Heart right ventricle (tissue), 16 donors: ENCODE data around the gene MFSD2A. TPM values are rescaled to one million over a fixed set of nuclear protein-coding genes. Genes with fewer than 3 reads are reported as not detected.

Experiments used
- ATAC-seq, 8 donors: fragments of 200-7000 bp; cut with Tn5 transposase; one replicate each; pipeline ENCODE4 v1.9.1; 2020; ENCODE audit warnings: mild to moderate bottlenecking in 8 of 8, moderate library complexity in 8 of 8, moderate number of reproducible peaks in 1 of 8
- DNase-seq, 2 donors: peaks; one replicate each; pipeline ENCODE4 v3.0.0-alpha.2; 2020
- H3K27ac ChIP-seq, 10 donors: fragments of 200-600 bp; sonication (generic) in 2 of 10; one replicate each; pipeline versions ENCODE4 v1.5.0 to v1.8.0; 2020 to 2022; ENCODE audit warnings: mild to moderate bottlenecking in 3 of 10
- H3K27me3 ChIP-seq, 7 donors: fragments of 200-600 bp; one replicate each; pipeline ENCODE4 v1.8.0; 2021 to 2022; ENCODE audit warnings: mild to moderate bottlenecking in 2 of 7
- H3K36me3 ChIP-seq, 9 donors: fragments of 200-600 bp; sonication (generic) in 1 of 9; one replicate each; pipeline versions ENCODE4 v1.5.0 to v1.8.0; 2020 to 2022; ENCODE audit warnings: mild to moderate bottlenecking in 2 of 9
- H3K4me1 ChIP-seq, 9 donors: fragments of 200-600 bp; sonication (generic) in 1 of 9; one replicate each; pipeline versions ENCODE4 v1.5.0 to v1.8.0; 2020 to 2022; ENCODE audit warnings: mild to moderate bottlenecking in 4 of 9
- H3K4me3 ChIP-seq, 10 donors: fragments of 200-600 bp; sonication (generic) in 2 of 10; one replicate each; pipeline versions ENCODE4 v1.5.0 to v1.8.0; 2020 to 2022; ENCODE audit warnings: mild to moderate bottlenecking in 7 of 10, moderate library complexity in 2 of 10
- H3K9me3 ChIP-seq, 11 donors: fragments of 200-600 bp in 10 of 11; sonication (generic) in 2 of 11; one replicate each; pipeline versions ENCODE4 v1.5.0 to v1.8.0; 2013 to 2022; ENCODE audit warnings: mild to moderate bottlenecking in 2 of 11, control low read depth in 1 of 11, moderate library complexity in 1 of 11
- WGBS, 2 donors: extraction: QIAGEN DNeasy Blood & Tissue Kit; methylation state at CpG; one replicate each; pipeline ENCODE4 v1.1.7; 2013; ENCODE audit warnings: inconsistent platforms in 1 of 2; 5-methylcytosine and 5-hydroxymethylcytosine counted together
- intact Hi-C, 10 donors: fragments of 100-400 bp; cut with DNase I; formaldehyde crosslinking; loops; one replicate each; pipeline versions ENCODE4 v1.11.1 to v1.14.2; 2022
- polyA plus RNA-seq, 2 donors: library from polyadenylated mRNA; stranded (reverse); fragments of 200-250 nt; gene quantifications; one replicate each; pipeline ENCODE4 v1.2.3, GENCODE V29; 2013
- total RNA-seq, 10 donors: library from RNA; stranded (reverse); fragmentation: NEBNext Ultra II Directional in 3 of 10; extraction: Animal tissue kit (Norgen Biotek cat#: 25700) in 3 of 10; gene quantifications; one replicate each; pipeline versions ENCODE4 v1.2.1 to v1.2.4, GENCODE V29; 2021 to 2023
- TF ChIP-seq, protein P1 (sequence below), 9 donors: fragments of 200-600 bp; sonication (generic) in 2 of 9; IDR thresholded peaks; one replicate each; pipeline versions ENCODE4 v1.5.0 to v1.8.0; 2021 to 2022; ENCODE audit warnings: antibody characterized with exemption in 9 of 9, mild to moderate bottlenecking in 5 of 9, moderate library complexity in 1 of 9
- donor health status: Arrhythmogenic right ventricular cardiomyopathy.
- donor health status: ischemic (EF 13 %, LVEDD 7.1; RV severe dilation, severe dysfunction).
- donor health status: healthy with polysubstance abuse.
- donor health status: DM: no; HTN: yes; CAD: no.
- donor health status: DM: no; HTN: no; CAD: no.
- donor health status: ischemic (EF 25% LVEDD 6.9; RV normal size, moderate dysfunction).
- donor health status: ischemic (EF 25% LVEDD 5.7; RV mildly dilated, moderate dysfunction).
- donor health status: healthy.
- donor health status: DM: yes; HTN: yes; CAD: no.
- donor health status: Ischemic cardiomyopathy.
- donor health status: ischemic (EF 35%, LVEDD 5.7; RV mildly dilated, moderate dysfunction).
- donor health status: nonischemic (EF 11% LVEDD 7.7; RV severe dilation, severe dysfunction).
- donor health status: DM: yes; HTN: yes; CAD: no.
- donor health status: PGD.
- donor health status: ischemic (EF 29% LVEDD 5.4; RV normal size, mild dysfunction).
- donor health status: nonischemic (EF 23%, LVEDD 6.1; RV moderate dilation, normal function).

Gene MFSD2A
- total and polyA plus RNA-seq, 12 donors: 0.15 to 5.6 (median 0.45) TPM; not detected in 2

DNA sequence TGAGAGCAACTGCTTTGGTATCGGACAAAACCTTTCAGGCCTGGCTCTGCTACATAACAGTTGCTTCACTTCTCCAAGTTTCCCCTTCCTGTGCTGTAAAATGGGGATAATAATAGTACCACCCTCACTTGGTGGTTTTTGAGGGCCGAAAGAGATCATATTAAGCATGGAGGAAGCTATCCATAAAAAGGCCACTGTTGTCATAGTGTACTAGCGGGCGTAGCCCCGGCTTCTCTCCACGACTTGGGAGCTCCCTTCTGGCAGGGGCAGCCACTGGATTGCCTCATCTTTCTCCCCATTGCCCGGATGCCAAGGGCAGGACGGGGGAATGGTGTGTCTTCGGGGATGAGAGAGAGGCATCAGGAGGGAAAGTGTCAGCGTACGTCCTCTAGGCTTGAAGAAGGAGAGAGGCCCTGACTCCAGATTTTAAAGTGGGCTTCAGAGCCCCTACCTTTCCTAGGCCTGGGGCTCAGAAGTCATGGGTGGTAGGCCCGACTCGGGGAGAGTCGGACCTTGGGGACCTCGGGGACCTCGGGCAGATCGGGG lies 548 bp upstream of the MFSD2A start:
- Histone ChIP-seq H3K27me3 (peaks cover 0 to 17% (median 8%) of the 10 kb centered on the region in 7 donors), H3K9me3 (peaks cover 0 to 6% (median 0%) of the 10 kb centered on the region in 11 donors), H3K36me3 (no peaks in the 10 kb centered on the region), H3K4me3 (peak overlapping the region in 7 of 10 donors; percentile 36 to 66 (median 58)), H3K4me1 (peaks cover 10 to 50% (median 32%) of the 10 kb centered on the region in 9 donors), H3K27ac (peak overlapping the region in 6 of 10 donors; percentile 19 to 52 (median 34))
- 52 to 56% methylated on average over 17 of the region's 17 CpGs for WGBS, 2 donors
- ATAC-seq (peak in 2 of 8 donors; percentile 6 to 27), DNase-seq (peak in 1 of 2 donors; percentile 32)
- intact Hi-C loops: no loop called here
- TF ChIP-seq, protein P1, sequence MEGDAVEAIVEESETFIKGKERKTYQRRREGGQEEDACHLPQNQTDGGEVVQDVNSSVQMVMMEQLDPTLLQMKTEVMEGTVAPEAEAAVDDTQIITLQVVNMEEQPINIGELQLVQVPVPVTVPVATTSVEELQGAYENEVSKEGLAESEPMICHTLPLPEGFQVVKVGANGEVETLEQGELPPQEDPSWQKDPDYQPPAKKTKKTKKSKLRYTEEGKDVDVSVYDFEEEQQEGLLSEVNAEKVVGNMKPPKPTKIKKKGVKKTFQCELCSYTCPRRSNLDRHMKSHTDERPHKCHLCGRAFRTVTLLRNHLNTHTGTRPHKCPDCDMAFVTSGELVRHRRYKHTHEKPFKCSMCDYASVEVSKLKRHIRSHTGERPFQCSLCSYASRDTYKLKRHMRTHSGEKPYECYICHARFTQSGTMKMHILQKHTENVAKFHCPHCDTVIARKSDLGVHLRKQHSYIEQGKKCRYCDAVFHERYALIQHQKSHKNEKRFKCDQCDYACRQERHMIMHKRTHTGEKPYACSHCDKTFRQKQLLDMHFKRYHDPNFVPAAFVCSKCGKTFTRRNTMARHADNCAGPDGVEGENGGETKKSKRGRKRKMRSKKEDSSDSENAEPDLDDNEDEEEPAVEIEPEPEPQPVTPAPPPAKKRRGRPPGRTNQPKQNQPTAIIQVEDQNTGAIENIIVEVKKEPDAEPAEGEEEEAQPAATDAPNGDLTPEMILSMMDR (IDR thresholded peaks at IDR 0.05): no peak

DNA sequence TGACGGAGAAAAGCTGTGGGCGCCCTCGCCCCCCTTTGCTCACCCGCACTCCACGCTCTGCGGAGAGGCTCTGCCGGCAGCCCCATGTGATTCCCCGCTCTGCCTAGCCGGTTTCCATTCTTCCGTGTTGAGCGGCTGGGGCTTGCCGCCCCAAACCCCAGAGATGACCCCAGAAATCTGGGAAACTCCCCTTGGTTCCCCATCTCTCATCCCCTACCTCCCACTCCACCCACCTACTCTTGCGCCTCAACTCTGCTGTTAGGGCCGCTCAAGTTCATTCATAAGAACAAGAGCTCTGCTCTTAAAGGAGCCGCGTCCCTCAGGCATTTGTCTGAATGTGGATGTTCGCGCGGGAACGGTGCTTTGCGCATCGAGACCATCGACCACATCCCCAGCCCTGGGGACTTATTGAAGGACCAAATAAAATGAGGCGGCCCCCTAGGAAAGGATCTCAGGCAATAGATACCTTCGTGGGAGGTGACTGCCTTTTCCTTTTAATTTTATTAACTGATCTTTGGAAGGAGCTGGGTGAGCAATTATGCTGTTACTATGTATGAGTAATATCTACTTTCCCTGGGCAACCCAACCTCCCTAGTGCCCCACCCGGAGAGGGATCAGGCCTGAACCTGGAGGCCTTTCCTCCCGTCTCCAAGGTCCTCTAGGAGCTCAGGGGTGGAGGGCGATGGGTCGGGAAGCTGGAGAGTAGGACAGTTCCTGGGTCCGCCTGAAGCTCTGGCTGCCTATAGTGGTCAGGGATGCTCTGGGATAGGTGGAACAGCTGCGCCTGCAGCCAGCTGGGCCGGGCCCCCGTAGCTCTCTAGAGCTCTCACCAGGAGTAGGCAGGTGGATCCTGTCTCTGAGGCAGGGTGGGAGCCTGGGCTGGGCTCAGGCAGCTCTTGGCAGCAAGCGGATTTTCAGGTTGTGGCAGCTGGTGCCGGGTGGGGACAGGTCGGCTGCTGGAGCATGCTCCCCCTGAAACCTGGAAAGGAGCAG lies 898 bp downstream of the MFSD2A start:
- 14 to 16% methylated on average over 32 to 36 of the region's 36 CpGs for WGBS, 2 donors
- TF ChIP-seq, protein P1 (IDR thresholded peaks at IDR 0.05): no peak

DNA sequence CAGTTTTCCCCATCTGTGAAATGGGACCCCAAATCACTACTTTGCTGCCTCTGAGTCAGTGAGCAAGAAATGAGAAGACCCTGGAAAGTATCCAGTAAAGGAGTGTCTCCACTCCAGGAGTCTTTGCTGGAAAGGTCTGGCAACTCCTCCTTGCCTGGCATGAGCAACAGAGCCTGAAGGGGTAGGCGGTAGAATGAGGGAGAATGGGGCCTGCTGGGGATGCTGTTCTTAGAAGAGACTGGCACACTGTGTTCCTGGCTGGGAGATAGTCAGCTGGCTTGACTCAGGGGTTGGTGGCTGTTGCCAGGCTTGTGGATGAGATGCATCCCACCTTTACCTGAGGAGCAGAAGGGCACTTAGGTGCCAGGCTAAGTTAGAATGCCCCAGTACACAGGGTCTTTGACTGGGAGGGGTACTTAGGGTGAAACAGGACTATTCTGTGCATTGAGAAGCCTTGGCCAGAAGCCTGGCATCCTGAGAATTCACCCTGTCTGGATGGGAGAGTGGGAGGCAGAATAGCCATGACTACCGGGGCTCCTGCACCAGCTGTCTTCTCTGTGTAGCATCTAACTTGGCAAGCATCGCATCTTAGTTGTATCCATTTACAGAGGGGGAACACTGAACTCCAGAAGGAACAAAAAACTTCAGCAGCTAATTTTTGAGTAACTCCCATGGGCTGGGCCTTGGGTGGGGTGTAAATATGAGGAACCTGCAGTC lies 2.5 kb downstream of the MFSD2A start:
- Histone ChIP-seq H3K36me3 (no peaks in the 10 kb centered on the region), H3K9me3 (no peaks in the 10 kb centered on the region), H3K4me3 (no peak overlapping the region), H3K27me3 (peaks cover 0 to 17% (median 8%) of the 10 kb centered on the region in 7 donors), H3K27ac (no peak overlapping the region), H3K4me1 (peaks cover 10 to 53% (median 27%) of the 10 kb centered on the region in 9 donors)
- ATAC-seq: no peak
- intact Hi-C loops: no loop called here
- TF ChIP-seq, protein P1 (IDR thresholded peaks at IDR 0.05): no peak
- no peak for DNase-seq
- 42 to 68% methylated on average over 3 of the region's 3 CpGs for WGBS, 2 donors

More for the DNA sequence above, 898 bp downstream of the MFSD2A start:
- peaks cover 10 to 55% (median 32%) of the 10 kb centered on the region in 9 donors for H3K4me1 ChIP-seq
- no peaks in the 10 kb centered on the region for H3K9me3 ChIP-seq
- ATAC-seq: peak in 5 of 8 donors; percentile 1 to 39 (median 1)
- intact Hi-C loops: no loop called here
- peak overlapping the region; percentile 36 to 66 (median 56) for H3K4me3 ChIP-seq
- peak overlapping the region in 1 of 10 donors; percentile 52 for H3K27ac ChIP-seq
- DNase-seq: no peak
- no peaks in the 10 kb centered on the region for H3K36me3 ChIP-seq
- H3K27me3 ChIP-seq: peaks cover 0 to 17% (median 8%) of the 10 kb centered on the region in 7 donors
